Suprapubic skin (tissue), 3 donors: ENCODE data around the gene C1orf56.

Source experiments
- POLR2A ChIP-seq, 2 donors: fragments of 450-650 bp; IDR thresholded peaks; one replicate each; pipeline ENCODE4 v1.6.1; 2017; ENCODE audit warnings: antibody characterized with exemption in 2 of 2, mild to moderate bottlenecking in 2 of 2, moderate library complexity in 2 of 2
- TF ChIP-seq, protein P1 (sequence below), 2 donors: fragments of 200-600 bp in 1 of 2; fragments of 450-650 bp in 1 of 2; sonication (generic) in 1 of 2; IDR thresholded peaks; one replicate each; pipeline ENCODE4 v1.5.1; 2016 to 2019; ENCODE audit warnings: antibody characterized with exemption in 2 of 2, mild to moderate bottlenecking in 1 of 2, moderate library complexity in 1 of 2

DNA sequence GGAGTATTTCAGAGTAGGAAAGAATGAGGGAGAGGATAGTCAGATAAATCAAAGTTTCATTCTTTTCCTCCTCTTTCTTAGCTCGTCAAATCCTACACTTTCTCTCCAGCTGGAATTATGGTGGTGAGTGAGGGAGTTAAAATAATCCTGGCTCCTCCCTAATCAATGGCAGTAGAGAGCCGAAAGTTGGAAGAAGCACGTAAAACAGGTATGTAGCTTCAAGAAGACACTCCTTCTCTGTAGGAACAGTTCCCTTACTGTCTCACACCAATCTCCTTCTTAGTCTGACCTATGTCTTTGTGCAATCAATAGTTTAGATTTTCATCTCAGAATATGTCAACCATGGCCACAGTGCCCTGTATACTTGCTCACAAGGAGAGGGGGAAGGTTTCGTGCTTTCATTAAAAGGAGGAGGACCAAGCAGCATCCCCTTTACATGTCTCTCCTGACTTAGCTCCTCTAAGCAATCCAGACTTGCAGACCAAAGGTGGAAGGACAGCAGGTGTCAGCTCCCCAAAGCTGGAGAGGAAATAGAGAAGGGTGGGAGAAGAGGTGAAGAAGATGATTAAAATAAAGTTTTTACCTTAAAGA lies 41.7 kb upstream of the C1orf56 start:
- no peak for TF ChIP-seq POLR2A (IDR thresholded peaks at IDR 0.05)
- TF ChIP-seq, protein P1, sequence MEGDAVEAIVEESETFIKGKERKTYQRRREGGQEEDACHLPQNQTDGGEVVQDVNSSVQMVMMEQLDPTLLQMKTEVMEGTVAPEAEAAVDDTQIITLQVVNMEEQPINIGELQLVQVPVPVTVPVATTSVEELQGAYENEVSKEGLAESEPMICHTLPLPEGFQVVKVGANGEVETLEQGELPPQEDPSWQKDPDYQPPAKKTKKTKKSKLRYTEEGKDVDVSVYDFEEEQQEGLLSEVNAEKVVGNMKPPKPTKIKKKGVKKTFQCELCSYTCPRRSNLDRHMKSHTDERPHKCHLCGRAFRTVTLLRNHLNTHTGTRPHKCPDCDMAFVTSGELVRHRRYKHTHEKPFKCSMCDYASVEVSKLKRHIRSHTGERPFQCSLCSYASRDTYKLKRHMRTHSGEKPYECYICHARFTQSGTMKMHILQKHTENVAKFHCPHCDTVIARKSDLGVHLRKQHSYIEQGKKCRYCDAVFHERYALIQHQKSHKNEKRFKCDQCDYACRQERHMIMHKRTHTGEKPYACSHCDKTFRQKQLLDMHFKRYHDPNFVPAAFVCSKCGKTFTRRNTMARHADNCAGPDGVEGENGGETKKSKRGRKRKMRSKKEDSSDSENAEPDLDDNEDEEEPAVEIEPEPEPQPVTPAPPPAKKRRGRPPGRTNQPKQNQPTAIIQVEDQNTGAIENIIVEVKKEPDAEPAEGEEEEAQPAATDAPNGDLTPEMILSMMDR (IDR thresholded peaks at IDR 0.05) = no peak
